Astrocyte (in vitro differentiated cells and primary cell): ENCODE data around the gene TEDC1.

Experiments
- EZH2 ChIP-seq: IDR thresholded peaks from 2 replicates; pipeline ENCODE4 v1.6.1; 2012; ENCODE audit warnings: mild to moderate bottlenecking, low read length, inconsistent platforms; ENCODE audit not compliant: insufficient read depth
- TF ChIP-seq, protein P1 (sequence below): IDR thresholded peaks from 2 replicates; pipeline ENCODE4 v1.5.1; 2011; ENCODE audit warnings: low read depth, mild to moderate bottlenecking, inconsistent platforms, low read length, moderate library complexity; ENCODE audit not compliant: insufficient read depth

DNA sequence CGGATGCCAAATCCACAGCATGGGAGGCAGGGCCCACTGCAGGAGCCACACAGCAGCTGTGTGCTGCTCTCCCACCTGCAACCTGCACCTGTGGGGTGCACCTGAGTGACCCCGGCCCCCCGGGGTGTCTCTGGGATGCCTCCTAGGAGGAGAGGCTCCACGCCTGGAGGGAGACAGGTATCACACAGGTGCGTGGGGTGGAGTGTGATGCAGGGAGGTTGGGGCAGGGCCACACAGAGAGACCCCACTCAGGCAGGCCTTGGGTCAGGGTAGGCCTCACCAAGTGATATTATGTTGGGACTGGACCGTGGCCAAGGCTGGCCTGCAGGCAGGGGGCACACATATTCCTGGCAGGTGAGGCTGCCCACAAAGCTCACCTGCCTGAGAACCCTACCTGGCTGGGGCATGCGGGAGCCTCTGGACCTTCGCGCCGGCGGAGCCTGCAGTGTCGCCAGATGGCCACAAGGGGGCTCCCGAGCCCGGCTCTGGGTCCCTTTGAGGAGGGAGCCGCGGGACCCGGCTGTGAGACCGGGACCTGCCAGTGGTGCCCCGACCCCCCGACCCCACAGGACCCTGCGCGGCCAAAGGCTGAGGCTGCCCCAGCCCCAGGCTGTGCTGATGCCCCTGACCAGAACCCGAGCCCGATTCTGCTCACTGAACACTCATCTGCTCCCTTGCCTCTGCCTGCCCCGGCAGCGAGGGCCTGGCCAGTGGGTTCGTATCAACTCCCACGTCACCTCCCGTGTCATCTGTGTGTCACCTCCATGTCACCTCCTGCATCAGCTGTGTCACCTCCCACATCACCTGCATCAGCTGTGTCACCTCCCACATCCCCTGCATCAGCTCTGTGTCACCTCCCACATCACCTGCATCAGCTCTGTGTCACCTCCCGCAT, 46.8 kb downstream of the TEDC1 start:
- TF ChIP-seq, protein P1, sequence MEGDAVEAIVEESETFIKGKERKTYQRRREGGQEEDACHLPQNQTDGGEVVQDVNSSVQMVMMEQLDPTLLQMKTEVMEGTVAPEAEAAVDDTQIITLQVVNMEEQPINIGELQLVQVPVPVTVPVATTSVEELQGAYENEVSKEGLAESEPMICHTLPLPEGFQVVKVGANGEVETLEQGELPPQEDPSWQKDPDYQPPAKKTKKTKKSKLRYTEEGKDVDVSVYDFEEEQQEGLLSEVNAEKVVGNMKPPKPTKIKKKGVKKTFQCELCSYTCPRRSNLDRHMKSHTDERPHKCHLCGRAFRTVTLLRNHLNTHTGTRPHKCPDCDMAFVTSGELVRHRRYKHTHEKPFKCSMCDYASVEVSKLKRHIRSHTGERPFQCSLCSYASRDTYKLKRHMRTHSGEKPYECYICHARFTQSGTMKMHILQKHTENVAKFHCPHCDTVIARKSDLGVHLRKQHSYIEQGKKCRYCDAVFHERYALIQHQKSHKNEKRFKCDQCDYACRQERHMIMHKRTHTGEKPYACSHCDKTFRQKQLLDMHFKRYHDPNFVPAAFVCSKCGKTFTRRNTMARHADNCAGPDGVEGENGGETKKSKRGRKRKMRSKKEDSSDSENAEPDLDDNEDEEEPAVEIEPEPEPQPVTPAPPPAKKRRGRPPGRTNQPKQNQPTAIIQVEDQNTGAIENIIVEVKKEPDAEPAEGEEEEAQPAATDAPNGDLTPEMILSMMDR: peak; percentile 51
- no peak for TF ChIP-seq EZH2
